ENCODE results near the gene NLRP7.
"Not testable (repeated sequence)": the region's sequence is repeated elsewhere in the genome, so short reads cannot be mapped to it uniquely, and the experiment has no call there.

NLRP7 gene

DNA sequence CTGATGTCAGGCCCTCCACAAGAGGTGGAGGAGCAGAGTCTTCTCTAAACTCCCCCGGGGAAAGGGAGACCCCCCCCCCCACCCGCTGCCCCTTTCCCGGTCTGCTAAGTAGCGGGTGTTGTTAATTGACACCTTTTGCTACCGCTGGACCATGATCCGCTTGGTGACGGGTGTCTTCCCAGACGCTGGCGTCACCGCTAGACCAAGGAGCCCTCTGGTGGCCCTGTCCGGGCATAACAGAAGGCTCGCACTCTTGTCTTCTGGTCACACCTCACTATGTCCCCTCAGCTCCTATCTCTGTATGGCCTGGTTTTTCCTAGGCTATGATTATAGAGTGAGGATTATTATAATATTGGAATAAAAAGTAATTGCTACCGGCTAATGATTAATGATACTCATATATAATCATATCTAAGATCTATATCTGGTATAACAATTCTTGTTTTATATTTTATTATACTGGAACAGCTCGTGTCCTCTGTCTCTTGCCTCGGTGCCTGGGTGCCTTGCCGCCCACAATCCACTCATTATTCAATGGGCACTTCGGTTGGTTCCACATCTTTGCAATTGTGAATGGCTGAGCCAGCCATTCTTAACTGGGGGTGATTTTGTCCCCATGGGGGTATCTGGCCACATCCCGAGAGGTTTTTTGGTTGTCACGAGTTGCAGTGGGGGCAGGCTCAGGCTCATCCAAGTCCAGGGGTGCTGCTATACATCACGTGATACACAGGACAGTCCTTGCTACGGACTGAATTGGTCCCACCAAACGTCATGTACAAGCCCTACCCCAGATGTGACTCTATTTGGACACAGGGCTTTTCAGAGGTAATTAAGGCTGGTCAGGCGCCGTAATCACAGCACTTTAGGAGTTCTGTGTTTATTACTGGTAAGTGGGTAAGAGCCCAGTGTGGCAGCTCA is 27.4 kb downstream of the NLRP7 start:
- DNase-seq (ENCODE audit: extremely low read depth in 1 of 2, low read depth in 1 of 2), result not testable (repeated sequence)

DNA sequence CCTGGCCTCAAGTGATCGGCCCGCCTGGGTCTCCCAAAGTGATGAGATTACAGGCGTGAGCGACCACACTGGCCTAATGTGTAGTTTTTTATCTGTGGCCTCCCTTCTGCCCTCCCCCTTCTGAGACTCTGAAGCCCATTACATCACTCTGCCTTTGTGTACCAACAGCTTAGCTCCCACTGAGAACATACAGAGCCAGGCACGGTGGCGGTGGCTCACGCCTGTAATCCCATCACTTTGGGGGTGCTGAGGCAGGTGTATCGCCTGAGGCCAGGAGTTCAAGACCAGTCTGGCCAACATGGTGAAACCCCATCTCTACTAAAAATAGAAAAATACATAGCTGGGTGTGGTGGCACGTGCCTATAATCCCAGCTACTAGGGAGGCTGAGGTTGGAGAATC is 28.8 kb downstream of the NLRP7 start:
- DNase-seq (ENCODE audit: extremely low read depth in 1 of 2, low read depth in 1 of 2), result no peak

DNA sequence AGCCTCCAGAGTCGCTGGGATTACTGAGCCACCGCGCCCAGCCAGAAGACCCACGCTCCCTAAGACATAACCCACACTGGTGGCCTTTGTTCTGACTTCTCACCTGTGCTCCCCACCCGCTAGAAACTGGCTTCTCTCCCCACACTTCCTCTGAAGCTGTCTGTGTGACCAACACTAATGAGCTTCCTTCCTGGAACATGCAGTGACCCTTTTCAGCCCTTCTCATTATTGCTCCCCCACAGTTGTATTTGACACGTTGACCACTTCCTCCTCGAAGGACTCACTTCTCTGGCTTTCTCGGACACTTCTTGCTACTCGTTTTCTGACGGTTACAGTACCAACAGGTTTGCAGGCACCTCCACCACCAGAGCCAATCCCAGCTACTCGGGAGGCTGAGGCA is 30.5 kb downstream of the NLRP7 start:
- no peak for DNase-seq (ENCODE audit: extremely low read depth in 1 of 2, low read depth in 1 of 2)

DNA sequence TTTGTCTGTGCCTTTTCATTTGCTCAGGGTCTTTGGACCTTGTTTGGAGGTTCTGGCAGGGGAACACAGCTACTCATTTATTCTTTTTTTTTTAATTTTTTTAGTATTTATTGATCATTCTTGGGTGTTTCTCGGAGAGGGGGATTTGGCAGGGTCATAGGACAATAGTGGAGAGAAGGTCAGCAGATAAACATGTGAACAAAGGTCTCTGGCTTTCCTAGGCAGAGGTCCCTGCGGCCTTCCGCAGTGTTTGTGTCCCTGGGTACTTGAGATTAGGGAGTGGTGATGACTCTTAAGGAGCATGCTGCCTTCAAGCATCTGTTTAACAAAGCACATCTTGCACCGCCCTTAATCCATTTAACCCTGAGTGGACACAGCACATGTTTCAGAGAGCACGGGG is 39.4 kb downstream of the NLRP7 start:
- DNase-seq (ENCODE audit: extremely low read depth in 1 of 2, low read depth in 1 of 2), result not testable (repeated sequence)

DNA sequence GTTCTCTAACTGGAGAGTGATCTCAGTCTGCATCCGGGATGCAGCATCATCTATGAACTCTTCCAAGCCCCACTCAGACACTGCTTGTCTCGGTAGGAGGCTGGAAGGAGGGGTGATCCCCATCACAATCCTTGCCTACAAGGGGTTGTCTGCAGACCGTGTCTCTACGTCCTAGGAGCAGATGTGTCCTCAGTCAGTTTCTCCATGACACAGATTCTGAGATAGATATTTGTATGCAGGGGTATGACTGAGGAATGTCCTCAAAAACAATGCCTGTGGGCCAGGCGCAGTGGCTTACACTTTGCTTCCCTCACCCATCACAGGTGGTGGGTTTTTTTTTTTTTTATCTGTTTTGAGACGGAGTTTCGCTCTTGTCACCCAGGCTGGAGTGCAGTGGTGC is 40.5 kb downstream of the NLRP7 start:
- DNase-seq (ENCODE audit: extremely low read depth in 1 of 2, low read depth in 1 of 2), result no peak

DNA sequence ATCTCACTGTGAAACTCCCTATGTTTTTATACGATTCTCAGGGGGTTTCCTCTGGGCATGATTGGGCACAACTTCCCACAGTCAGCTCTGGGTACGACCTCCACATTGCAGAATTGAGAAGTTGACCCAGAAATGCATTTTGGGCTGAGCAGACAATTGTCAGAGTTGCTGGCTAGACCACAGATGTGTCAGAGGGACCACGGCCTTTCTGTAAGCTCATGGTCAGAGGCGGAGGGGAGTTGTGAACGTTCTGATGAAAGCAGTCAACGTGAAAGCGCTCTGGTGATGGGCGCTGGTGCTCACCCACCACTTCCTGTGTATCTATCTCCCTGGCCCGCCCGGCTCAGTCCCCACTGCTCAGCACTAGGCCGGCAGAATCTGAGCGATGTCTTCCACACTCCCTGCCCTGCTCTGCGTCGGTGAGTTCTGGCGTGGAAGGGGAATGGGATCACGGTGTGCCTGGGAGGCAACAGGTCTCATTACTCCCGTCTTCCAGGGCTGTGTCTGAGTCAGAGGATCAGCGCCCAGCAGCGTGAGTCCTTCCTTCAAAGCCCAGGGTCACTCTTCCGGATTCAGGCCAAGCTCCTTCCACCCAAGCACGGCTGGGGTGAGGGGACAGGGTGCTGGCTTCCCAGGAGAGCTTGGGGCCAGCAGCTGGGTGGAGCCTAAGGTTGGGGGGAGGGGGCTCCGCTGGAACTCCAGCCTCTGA is 41.4 kb downstream of the NLRP7 start, which contains the start of gene NCR1:
TSS of gene NCR1 (plus strand) at position 346 of the 709 bp plus-strand sequence. CDS start at position 386, 40 bp downstream.
- no peak for DNase-seq (ENCODE audit: extremely low read depth in 1 of 2, low read depth in 1 of 2)

DNA sequence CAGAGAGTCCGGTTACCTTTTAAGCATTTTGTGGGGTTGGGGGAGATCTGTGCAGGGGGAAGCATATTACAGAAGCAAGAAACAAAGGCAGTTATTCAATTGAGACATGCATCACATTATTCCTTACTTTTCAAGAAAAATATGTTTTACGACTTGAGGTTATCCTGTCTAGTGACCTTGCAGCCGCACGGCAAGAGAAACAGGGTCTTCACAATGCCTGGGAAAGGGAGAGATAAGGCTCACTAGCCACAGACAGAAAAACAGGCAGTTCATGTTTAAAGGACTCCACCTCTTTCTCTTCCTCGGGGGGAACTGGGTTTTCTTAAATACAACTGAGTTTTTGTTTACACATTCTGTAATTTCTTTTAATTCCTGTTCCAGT is 41.9 kb downstream of the NLRP7 start:
- no peak for DNase-seq (ENCODE audit: extremely low read depth in 1 of 2, low read depth in 1 of 2)

DNA sequence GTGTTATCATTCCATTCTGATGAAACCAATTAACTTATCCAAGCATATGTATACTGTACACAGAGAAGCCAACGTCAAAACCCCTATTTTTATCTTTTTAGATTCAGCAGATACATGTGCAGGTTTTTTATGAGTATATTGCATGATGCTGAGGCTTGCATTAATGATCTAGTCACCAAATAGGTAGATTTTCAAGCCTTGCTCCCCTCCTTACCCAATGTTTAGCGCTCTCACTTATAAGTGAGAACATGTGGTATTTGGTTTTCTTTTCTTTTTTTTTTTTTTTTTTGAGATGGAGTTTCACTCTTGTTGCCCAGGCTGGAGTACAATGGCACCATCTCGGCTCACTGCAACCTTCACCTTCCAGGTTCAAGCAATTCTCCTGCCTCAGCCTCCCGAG is 43.1 kb downstream of the NLRP7 start:
- DNase-seq (ENCODE audit: extremely low read depth in 1 of 2, low read depth in 1 of 2), result not testable (repeated sequence)

DNA sequence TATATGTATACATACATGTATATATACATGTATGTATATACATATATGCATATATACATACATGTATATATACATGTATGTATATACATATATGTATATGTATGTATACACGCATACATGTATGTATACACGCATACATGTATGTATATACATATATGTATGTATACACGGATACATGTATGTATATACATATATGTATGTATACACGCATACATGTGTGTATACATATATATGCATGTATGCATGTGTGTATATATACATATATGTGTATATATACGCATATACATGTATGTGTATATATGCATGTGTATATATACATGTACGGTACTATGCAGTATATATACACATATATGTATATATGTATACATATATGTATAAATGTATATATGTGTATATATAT is 44.0 kb downstream of the NLRP7 start:
- DNase-seq (ENCODE audit: extremely low read depth in 1 of 2, low read depth in 1 of 2), result no peak

DNA sequence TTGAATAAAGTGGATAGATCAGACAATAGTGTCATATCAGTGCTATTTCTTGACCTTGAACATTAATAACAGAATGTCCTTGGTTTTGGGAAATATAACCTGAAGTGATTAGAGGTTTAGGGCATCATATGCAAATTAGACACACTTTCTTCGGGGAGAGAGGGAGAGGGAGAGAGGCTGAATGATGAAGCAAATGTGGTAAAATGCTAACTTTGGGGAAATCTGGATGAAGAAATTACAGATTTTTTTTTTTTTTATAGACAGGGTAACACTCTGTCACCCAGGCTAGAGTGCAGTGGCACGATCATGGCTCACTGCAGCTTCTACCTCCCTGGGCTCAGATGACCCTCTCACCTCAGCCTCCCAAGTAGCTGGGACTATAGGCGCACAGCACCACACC is 45.3 kb downstream of the NLRP7 start:
- no peak for DNase-seq (ENCODE audit: extremely low read depth in 1 of 2, low read depth in 1 of 2)

DNA sequence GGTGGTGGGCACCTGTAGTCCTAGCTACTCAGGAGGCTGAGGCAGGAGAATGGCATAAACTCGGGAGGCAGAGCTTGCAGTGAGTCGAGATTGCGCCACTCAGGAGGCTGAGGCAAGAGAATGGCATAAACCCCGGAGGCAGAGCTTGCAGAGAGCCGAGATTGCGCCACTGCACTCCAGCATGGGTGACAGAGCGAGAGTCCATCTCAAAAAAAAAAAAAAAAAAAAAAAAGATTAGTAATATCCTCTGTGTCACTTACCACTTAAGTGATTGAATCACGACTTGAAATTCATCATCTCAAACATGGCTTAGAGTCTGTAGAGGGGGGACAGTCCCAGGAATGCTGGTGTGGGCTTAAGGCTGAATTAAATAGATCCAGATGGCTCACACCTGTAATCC is 46.2 kb downstream of the NLRP7 start:
- DNase-seq (ENCODE audit: extremely low read depth in 1 of 2, low read depth in 1 of 2), result not testable (repeated sequence)

DNA sequence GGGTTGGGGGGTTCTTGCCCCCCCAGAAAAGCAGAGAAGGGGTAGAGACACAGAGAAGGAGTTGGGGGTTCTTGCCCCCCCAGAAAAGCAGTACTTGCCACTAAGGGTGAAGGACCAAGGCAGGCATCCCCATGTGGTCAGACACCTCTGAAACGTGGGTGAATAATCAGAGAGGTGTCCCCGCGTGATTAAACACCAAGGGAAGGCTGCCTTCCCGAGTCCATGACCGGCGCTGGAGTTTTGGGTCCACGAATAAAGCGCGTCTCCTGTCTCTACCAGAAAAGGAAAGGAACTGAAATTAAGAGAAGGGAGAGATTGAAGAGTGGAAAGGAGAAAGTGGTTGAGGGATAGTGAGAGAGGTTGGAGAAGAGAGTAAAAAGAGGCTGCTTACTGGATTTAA is 47.7 kb downstream of the NLRP7 start:
- not testable (repeated sequence) for DNase-seq (ENCODE audit: extremely low read depth in 1 of 2, low read depth in 1 of 2)

DNA sequence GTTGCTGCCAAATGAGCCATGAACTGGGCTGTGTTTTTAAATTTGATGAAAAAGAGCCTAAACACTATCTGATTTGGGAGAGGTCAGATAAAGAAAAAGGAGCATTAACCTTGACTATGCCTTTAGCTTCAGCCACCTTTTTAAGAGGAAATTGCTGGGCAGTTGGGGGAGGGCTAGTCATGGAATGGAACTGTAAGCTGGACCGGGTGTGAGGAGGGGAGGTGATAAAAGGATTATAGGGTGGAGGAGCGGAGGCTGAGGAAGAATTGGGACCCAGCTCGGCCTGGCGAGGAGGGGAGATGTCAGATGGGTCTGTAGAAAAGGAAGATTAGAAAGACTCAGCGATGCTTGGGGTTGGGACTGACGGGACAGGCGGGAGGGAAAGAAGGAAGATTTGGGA is 48.6 kb downstream of the NLRP7 start:
- not testable (repeated sequence) for DNase-seq (ENCODE audit: extremely low read depth in 1 of 2, low read depth in 1 of 2)

DNA sequence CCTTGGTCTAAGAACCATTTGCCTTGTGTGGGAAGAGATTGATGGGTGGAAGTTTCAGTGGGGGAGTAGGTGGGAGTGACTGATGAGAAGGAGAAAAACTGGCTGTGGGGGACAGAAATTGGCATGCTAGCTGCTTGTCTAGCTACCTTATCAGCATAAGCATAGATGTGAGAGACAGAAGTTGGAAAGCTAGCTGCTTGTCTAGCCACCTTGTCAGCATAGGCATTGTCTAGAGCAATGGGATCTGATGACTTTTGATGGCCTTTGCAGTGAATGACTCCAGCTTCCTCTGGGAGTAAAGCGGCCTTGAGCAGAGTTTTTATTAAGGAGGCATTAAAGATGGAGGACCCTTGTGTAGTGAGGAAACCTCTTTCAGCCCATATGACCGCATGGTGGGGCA is 51.3 kb downstream of the NLRP7 start:
- no peak for DNase-seq (ENCODE audit: extremely low read depth in 1 of 2, low read depth in 1 of 2)

DNA sequence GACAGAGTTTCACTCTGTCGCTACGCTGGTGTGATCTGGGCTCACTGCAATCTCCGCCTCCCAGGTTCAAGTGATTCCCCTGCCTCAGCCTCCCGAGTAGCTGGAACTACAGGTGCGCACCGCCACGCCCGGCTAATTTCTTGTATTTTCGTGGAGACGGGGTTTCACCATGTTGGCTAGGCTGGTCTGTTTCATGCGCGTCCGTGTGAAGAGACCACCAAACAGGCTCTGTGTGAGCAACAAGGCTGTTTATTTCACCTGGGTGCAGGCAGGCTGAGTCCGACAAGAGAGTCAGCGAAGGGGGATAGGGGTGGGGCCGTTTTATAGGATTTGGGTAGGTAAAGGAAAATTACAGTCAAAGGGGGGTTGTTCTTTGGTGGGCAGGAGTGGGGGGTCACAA is 53.2 kb downstream of the NLRP7 start:
- DNase-seq (ENCODE audit: extremely low read depth in 1 of 2, low read depth in 1 of 2), result not testable (repeated sequence)

DNA sequence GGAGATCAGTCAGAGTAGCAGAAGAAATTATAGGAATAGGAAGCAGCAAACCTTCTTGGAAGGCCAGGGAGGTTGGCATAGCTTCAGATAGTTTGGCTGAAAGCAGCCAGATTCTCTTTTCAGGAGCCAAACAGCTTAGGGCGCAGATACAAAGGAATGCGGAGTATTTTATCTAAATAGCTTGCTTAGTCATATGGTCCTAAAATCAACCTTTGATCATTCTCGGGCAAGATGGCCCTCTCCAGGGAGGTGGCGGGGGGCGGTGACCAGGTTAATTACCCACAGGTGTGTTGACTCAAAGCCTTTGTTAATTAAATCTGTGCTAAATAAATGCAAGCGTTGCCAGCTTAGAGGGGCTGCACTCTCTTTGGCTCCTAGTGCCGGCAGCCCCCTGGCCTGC is 53.9 kb downstream of the NLRP7 start:
- no peak for DNase-seq (ENCODE audit: extremely low read depth in 1 of 2, low read depth in 1 of 2)

DNA sequence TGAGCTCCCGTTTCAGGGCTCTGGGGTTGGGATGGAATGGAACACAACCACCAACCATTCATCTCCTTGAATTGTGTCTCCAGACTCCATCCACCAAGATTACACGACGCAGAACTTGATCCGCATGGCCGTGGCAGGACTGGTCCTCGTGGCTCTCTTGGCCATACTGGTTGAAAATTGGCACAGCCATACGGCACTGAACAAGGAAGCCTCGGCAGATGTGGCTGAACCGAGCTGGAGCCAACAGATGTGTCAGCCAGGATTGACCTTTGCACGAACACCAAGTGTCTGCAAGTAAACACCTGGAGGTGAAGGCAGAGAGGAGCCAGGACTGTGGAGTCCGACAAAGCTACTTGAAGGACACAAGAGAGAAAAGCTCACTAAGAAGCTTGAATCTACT is 57.8 kb downstream of the NLRP7 start:
- no peak for DNase-seq (ENCODE audit: extremely low read depth in 1 of 2, low read depth in 1 of 2)

DNA sequence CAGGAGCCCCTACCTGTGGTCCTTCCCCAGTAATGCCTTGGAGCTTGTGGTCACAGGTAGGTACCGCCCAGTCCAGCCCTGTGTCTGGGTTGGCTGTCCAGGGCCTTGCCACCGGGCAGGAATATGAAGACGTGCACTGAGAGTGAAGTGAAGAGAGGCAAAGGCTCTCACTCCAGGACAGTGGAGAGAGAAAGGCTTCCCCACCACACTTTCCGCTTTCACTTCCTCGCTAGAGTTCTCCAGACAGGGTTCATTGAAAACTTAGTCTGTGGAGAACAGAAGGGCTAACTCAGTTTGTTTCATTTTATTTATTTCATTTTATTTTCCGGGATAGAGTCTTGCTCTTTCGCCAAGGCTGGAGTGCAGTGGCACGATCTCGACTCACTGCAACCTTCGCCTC is 59.1 kb downstream of the NLRP7 start:
- no peak for DNase-seq (ENCODE audit: extremely low read depth in 1 of 2, low read depth in 1 of 2)

DNA sequence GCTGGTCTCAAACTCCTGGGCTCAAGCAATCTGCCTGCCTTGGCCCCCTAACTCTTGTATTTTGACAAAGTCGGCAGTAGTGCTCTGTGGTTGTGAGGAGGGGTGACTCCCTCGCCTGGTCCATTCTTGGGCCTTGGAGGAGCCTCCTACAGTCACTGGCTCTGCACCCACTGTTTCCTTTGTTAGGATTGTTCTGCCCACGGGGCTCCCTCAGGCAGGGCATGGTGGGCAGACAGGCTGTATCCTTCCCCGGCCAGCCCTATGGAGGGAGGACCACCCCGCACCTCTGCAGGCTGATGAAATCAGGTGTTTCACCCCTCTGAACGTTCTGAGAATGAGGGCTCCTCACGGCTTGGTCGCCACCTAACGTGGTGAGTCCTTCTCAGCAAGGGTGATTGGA is 64.1 kb downstream of the NLRP7 start:
- no peak for DNase-seq (ENCODE audit: extremely low read depth in 1 of 2, low read depth in 1 of 2)

DNA sequence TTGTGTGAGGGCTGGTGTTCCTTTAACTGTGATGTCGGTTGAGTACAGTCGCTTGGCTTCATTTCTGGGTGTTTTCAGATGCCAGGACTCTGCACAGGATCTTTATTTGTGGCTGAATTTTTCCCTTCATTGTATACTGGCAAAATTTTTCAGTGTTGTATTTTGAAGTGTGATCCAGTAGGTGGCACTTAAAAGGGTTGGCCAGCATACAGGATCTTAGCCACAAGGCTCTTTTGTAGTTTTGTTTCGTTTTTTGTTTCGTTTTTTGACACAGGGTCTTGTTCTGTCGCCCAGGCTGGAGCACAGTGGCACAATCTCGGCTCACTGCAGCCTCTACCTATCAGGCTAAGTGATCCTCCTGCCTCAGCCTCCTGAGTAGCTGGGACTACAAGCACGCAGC is 64.6 kb downstream of the NLRP7 start:
- no peak for DNase-seq (ENCODE audit: extremely low read depth in 1 of 2, low read depth in 1 of 2)

DNA sequence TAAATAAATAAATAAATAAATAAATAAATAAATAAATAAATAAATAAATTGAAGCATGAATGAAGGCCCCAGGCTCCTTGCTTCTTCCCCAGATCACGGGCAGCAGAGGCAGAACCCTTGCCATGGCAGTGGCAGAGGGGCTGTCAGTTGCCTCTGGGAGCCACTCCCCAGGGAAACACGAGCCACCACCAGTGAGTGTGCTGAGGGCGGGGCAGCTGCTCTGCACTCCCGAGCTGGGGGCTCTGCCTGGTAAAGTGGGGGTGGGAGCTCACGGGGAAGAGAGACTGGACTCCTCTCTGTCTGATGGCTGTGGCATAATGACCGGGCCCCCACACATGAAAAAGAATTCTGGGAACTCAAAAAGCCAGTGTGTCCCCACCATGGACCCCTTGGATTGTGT is 65.4 kb downstream of the NLRP7 start:
- no peak for DNase-seq (ENCODE audit: extremely low read depth in 1 of 2, low read depth in 1 of 2)

DNA sequence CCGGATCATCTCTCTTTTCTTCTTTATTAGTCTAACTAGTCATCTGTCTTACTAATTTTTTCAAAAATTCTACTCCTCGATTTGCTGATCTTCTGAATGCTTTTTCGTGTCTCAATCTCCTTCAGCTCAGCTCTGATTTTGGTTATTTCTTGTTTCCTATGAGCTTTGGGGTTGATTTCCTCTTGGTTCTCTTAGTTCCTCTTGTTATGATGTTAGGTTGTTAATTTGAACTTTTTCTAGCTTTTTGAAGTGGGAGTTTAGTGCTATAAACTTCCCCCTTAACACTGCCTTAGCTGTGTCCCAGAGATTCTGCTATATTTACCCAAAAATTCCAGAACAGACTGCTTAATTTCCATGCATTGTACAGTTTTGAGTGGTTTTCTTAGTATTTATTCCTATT is 69.9 kb downstream of the NLRP7 start:
- no peak for DNase-seq (ENCODE audit: extremely low read depth in 1 of 2, low read depth in 1 of 2)
